HG02623 (cell line): ENCODE results near the gene RAET1E.
"Not testable (repeated sequence)": the region's sequence is repeated elsewhere in the genome, so short reads cannot be mapped to it uniquely, and the experiment has no call there.

ENCODE experiments used
- ATAC-seq: cut with Tn5 transposase; IDR thresholded peaks from one replicate; pipeline ENCODE4 v1.9.1; 2021; ENCODE audit warnings: moderate library complexity; ENCODE audit not compliant: unreplicated experiment

The RAET1E gene

DNA sequence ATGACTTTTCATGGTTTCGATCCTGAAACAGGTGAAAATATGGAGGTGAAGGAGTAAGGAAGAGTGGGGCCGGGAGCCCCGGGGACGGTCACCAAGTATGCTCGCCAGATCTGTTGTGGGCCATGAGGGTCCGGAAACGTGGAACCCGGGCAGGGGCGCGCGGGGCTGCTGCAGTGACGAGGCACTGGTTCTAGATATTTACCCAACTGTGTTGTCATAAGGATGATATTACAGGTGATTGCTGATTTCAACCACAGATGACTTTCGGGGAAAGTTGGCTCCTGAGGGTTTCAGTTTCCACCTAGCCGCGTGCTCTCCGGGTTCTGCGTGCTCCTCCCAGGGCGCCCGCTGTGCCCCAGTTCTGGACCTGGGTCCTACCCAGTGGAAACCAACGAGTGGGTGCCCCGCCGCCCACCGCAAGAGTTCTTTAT, 12.8 kb upstream of the RAET1E start:
- ATAC-seq = no peak

DNA sequence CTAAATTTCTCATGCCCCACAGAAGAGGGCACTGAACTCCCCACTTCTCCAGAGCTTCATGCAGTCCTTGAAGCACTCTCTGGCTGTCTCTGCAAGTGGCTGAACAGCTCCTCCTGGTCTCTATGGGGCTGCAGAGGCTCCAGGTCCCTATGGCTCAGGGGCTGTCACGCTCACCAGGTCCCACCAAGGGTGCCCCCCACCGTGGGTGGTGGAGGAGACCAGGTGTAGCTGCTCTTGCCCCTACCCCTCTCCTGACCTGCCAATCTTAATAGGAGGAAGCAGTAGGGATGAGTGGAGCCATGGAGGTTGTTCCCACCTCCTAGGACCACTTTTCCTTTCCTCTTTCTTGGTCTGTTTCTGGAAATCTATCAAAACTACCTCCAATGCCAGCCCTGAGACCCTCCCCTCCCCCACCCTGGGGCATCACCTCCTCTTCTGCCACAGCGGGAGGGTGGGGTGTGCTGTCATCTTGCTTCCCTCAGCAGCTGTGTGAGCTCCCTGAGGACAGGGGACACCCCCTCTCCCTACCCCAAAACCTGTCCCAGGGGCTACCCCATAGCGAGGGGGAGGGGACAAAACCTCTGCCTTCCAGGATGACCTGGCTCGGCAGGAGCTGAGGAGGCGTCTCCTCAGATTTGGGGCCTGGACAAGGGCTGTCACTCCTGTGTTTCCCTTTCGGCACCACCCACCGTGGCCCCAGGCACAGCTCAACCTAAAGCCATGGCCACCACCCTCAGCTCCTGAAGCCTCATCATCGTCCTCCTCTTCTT, 12.0 kb upstream of the RAET1E start:
- ATAC-seq = no peak

DNA sequence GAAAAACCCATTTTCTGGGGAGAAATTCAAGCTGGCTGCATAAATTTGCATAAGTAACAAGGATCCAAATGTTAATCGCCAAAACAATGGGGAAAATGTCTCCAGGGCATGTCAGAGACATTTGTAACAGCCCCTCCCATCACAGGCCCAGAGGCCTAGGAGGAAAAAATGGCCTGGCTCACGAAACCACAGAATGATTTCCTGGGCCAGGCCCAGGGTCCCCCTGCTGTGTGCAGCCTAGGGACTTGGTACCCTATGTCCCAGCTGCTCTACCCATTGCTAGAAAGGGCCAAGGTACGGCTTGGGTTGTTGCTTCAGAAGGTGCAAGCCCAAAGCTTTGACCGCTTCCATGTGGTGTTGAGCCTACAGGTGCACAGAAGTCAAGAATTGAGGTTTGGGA, 10.6 kb upstream of the RAET1E start:
- not testable (repeated sequence) for ATAC-seq

DNA sequence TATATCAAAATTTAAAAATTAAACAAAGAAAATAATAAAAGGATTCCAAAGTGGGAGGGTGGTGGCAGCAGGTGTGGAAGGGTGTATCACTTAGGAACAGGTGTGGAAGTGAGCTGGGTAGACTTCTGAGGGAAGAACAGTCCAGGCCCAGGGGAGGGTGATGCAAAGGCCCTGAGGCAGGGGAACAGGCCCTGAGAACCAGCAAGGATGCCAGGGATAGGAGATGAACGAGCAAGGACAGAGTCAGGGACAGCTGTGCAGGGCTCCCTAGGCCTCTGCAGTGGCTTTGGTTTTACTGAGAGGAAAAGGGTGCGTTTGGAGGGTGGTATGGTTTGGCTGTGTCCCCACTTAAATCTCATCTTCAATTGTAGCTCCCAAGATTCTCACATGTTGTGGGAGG, 9.4 kb upstream of the RAET1E start:
- ATAC-seq = no peak

DNA sequence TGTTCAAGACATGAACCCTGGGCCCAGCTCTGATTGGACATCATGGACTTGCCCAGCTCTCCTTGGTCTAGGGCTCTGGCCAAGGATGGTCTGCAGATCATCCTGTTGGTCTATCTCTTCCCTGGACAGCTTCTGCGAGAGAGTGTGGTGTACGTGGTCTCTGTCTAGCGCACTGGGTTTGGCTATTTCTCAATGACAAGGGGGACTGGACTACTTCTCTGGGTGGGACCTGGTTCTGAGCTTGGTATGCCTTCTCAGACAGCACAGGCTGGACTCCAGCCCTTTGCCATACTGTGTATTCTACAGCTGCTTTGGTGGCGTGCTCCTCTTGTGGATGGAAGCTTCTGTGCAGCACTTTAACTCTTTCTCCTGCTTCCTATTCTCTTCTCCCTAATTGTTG, 8.5 kb upstream of the RAET1E start:
- ATAC-seq = no peak

DNA sequence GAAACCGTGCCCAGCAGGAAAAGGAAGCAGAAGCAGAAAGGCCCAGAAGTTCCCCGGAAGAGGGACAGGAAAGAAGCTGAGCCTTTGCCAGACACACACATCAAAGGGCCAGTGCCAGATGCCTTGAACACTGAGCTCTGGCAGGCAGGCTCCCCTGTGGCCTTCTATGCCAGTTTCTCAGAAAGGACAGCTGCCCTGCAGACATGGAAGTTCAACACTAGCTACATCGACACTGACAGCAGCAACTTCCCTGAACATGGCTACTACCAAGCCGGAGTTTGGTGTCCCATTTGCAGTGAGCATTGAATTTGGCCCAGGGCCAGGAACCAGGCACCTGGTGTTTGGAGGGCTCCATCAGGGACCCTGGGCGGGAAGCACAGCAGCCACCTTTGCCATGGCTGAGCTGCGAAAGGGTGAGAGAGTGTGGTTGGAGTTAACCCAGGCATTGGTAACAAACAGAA, 8.0 kb upstream of the RAET1E start:
- no peak for ATAC-seq

DNA sequence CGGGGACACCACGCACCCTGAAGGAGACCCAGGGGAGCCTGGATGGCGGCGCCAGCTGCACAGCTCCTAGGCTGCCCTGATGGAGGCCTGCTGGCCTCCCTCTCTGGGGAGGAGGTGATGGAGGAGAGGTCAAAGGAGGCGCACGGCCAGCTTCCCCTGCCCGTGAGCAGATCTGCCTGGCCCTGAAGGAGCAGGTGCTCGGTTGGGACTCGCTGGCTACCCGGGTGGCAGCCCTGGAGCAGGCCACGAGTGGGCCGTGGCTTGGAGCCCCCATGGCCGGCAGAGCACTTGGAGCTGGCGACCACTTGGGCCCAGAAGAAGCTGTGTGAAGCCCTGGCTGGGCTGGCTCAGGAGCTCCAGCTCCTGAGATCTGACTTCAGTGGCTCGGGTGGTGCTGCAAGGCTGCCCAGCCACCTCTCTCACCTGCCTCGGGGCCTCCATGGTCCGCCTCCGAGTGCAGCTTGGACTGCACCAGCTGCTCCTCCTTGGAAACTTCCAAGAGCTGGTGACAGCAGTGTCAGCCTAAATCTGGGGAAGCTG, 7.5 kb upstream of the RAET1E start:
- no peak for ATAC-seq

DNA sequence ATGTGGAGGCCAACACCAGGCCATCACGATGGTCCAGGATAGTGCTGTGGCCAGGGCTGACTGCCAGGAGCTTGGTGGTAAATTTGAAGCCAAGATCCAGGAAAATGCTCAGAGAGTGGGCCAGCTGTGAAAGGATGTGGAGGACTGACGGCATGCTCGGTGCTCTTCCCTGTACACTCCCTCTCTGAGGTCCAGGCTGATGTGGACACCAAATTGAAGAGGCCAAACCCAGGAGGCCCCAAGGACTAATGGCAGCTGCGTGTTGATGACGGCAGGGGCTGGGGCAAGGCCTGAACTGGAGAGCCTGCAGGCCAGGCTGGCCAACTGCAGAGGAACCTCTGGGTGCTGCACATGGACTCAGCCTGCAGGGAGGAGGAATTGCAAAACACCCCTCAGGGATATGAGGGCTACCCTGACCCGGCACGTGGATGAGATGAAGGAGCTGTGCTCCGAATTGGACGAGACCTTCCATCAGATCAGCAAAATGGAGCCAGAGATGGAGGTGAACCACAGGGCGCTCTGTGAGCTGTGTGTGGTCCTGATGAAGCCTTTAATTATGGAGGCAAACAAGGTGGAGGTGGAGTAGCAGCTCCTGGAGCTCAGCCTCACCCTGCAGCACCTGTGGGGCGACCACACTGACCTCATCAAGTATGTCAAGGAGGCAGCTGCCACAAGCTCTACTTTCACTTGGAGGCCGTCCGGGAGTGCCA, 6.9 kb upstream of the RAET1E start:
- ATAC-seq = no peak

DNA sequence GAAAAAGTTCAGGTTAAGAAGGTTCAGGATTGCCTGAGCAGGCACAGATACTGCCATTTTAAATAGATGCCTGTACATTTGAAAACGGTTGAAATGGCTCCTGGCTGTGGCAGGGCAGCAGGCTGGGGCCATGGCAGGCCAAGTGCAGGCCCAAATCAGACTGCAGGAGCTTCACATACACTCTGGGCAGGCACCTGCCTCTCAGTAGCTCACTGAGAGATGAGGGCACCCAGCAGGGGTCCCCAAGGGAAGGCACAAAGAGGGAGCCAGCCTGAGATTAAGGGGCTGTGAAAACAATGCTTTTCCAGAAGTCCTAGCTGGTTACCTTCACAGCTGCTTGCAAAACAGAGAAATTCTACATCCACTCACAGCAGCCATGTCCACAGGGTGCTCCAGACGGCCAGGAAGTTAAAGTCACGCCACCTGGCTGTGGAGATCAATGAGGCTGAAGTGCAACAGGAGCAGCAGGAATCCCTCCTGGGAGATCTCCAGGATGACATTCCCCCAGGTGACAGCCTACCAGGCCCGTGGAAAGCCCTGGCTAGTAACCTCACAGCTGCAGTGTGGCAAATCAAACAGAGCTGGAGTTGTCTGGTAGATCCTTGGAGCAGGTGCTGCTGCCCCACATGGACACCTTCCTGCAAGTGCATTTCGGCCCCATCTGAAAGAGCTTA, 6.2 kb upstream of the RAET1E start:
- no peak for ATAC-seq

DNA sequence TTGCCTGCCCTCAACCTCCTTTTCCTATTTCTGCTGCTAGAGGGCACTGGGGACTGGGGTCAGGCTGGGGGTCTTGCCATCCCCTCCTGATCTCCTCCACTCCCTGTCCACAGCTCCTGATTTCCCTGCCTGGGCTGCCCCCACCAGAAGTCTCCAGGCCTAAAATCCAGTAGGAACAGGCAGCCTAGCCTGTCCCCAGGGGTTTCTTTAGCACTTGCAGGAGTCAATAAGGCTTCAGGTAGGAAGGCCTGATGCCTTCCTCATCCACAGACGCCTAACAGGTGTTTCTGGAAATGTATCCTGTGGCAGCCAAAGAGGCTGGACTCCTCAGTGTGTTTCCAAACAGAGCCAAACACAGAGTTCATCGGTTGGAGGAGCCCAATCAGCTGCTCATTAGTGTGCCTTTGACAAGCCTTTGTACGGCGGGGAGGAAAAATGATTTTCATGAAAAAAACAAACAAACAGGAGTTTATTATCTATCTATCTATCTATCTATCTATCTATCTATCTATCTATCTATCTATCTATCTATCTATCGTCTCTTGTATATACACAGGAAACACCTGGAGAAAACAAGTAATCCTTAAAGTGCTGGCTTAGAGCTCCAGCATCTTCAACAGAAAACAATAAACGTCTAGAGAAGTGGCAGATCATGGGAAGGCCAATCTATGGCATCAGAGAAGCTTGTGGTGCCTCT, 3.7 kb upstream of the RAET1E start:
- ATAC-seq = no peak

DNA sequence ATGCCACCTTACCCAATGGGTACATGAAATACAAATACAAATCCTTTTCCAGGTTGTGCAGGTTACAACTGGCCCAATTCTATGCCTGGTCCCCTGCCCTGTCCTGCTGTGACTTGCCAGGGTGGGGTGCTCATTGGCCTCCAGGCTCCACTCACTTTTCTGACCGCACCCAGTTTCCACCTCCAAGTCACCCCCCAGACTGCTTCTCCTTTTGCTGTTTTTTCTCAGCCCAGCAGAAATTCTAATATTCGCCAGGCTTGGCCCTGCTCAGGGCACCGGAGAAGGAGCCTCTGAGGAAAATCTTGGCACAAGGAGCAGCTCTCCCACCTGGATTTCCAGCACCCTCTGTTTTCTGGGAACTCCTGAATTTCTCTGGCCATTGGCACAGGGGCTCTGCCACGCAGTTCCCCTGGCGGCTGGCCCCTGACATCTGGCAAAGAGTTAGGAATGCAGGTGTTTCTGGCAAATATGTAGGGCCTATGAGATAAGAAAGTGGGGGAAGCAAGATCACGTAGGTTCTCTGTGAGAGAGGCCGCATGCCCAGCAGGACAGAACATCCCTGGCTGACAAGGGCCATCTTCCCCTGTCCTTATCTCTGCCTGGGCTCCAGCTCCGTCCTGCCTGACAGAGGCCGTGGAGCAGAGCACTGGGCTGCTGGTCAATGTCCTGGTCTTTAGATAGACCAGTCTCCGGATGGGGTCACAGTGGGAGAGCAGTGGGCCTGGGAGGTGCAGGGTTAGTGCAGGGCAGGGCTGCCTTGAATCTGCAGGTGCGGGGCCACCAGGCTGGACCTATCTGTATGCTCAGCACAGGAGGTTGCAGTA, 2.9 kb upstream of the RAET1E start:
- no peak for ATAC-seq

DNA sequence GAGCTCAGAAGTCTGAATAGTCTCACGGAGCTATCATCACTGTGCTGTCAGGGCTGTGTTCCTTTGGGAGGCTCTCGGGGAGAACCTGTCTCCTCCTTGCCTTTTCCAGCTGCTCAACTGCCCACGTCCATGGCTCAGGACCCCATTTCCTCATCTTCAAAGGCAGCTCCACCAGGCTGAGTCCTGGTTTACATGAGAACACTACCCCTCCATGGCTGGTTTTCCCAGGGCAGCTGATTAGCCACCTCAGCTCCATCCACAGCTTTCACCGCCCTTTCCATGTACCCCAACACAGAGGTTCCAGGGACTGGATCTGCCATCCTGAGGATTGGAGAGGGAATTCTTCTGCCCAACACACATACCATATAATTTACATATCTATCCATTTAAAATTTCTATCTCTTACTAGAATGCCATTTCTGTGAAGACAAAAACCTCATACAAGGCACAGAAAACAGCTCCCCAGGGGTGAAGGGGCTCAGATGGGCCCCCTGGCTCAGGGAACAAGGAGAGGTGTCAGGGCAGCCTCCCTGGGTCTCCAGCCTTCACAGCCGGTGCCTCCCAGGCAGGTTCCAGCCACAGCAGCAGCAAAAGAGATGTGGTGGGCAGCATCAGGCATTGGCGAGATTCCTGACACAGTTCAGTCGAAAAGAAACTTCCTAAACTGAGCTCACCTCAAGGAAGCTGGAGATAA, 2.2 kb upstream of the RAET1E start:
- no peak for ATAC-seq

DNA sequence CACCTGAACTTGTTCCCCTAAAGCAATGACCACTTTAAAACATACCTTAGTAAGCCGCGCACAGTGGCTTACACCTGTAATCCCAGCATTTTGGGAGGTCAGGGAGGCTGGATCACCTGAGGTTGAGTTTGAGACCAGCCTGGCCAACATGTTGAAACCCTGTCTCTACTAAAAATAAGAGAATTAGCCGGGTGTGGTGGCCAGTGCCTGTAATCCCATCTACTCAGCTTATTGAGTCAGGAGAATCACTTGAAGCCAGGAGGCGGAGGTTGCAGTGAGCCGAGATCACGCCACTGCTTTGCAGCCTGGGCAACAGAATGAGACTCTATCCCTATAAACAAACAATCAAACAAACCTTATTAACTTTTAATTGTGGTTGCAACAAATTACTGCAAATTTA, 1.6 kb upstream of the RAET1E start:
- no peak for ATAC-seq

DNA sequence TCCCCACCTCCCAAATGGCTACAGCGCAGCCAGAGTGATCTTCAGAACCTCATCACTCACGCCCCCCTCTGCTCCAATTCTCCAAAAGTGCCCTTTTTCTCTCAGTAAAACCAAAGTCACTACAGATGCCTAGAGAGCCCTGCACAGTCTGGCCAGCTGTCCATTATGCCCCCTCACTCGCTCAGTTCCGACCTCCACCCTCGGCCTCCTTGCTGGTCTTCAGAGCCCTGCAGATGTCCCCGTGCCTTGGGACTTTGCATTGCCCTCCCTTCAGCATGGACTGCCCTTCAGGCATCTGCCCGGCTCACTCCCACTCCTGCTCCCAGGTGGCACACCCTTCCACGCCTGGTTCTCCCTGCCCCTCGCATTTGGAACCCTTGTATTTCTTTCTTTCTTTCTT, 1.1 kb upstream of the RAET1E start:
- ATAC-seq = no peak

DNA sequence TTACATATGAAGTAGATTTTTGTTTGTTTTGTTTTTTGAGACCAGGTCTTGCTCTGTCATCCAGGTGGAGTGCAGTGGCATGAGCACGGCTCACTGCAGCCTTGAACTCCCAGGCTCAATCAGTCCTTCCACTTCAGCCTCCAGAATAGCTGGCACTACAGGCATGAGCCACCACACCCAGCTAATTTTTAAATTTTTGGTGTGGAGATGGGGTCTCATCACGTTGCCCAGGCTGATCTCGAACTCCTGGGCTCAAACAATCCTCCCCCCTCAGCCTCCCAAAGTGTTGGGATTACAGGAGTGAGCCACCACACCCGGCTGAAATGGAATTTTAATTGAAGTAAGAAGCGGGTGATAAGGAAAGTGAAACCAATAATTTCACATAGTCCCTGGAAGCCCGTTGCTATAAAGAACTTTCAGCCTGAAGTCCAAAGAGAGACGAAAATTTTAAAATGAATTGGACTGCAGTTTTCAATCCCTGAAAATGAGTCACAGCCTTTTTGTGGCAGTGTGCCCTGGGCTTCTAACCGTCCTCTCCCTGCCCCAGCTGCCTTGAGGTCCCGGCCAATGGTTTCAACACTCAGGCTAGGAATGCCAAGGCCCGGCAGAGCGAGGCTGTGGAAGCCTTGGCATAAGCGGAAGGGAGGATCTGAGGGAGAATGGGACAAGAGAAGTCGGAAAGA, 757 bp downstream of the RAET1E start:
- ATAC-seq = no peak

DNA sequence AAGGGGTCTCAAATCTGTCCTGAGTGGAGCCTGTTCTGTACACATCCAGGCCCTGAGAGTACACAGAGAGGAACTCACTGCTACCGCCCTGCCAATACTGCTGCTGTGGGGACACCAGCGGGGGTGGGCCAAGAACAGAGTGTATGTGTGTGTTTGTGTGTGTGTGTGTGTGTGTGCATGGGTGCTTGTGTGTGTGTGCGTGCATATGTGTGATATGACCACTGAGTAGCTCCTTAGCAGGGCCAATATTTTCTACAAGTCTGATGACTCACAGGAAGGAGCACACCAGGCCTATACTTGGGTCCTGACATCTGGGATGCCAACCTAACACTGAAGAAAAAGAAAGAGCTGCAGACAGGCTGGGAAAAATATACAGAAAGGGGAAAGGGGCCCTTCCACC, 1.4 kb downstream of the RAET1E start:
- no peak for ATAC-seq

DNA sequence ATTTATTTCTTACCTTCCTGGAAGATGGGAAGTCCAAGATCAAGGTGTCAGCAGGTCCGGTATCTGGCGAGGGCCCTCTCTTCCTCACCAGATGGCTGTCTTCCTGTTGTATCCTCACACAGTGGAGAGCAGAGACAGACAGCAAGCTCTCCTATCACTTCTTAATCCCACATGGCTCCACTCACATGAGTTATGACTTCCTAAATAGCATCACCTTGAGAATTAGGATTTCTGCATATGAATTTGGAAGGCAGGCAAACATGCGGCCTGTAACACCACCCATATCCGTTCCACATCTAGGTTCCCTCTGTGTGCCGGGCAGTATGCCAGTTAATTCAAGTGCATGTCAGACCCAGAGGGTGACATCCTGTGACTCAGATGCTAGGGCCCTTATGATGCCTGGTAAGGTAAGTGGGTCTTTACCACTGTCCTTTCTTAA, 2.1 kb downstream of the RAET1E start:
- no peak for ATAC-seq

DNA sequence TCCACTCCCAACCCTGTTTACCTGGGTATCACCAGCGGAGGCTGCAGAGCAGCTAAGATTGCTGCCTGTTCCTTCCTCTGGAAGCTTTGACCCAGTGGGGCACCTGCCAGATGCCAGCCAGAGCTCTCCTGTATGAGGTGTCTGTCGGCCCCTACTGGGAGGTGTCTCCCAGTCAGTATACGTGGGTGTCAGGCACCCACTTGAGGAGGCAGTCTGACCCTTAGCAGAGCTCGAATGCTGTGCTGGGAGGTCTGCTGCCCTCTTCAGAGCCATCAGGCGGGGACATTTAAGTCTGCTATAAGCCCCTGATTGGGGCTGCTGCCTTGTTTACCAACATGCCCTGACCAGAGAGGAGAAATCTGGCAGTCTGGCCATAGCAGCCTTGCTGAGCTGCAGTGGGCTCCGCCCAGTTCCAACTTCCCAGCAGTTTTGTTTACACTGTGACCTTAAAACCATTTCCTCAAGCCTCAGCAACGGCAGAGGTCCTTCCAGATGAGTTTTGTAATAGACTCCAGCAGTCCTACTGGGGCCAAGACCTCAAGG, 2.8 kb downstream of the RAET1E start:
- no peak for ATAC-seq

DNA sequence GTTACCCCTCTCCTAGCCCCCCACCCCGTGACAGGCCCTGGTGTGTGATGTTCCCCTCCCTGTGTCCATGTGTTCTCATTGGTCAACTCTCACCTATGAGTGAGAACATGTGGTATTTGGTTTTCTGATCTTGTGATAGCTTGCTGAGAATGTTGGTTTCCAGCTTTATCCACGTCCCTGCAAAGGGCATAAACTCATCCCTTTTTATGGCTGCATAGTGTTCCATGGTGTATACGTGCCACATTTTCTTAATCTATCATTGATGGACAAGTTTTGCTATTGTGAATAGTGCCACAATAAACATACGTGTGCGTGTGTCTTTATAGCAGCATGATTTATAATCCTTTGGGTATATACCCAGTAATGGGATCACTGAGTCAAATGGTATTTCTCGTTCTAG, 6.0 kb downstream of the RAET1E start:
- not testable (repeated sequence) for ATAC-seq
